Measurements from ENCODE around the gene CAMTA1. TPM values are rescaled to one million over a fixed set of nuclear protein-coding genes. Genes with fewer than 3 reads are reported as not detected.

The CAMTA1 gene
- polyA plus RNA-seq, 1 experiment: 23.1 TPM

DNA sequence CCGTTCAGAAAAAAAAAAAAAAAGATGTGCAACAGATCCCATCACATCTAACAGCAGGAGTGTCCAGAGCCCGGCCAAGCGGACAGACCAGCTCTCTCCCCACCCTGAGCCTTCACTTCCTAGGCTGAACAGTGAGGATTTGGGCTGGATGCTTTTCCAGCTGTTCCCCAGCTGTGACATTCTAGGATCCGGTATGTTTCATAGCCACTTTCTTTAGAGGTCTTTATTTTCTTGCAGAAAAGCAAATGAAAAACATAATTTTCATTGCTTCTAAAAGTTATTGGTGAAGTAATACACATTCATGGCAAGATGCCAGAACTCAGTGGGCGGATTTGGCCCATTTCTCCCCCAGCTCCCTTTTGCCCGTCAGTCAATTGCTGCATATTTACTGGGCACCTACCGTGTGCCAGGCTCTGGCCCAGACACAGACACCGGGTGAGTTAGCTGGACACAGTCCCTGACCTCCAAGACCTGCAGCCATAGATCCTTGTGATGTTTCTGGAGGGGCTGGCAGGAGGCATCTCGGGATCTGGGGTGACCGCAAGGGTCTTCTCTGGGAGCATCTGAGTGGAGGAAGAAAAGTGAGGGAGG, 772.1 kb downstream of the CAMTA1 start:
- ChIA-PET POLR2A (no interaction called here), CTCF (no interaction called here)
- TF ChIP-seq, protein P1, sequence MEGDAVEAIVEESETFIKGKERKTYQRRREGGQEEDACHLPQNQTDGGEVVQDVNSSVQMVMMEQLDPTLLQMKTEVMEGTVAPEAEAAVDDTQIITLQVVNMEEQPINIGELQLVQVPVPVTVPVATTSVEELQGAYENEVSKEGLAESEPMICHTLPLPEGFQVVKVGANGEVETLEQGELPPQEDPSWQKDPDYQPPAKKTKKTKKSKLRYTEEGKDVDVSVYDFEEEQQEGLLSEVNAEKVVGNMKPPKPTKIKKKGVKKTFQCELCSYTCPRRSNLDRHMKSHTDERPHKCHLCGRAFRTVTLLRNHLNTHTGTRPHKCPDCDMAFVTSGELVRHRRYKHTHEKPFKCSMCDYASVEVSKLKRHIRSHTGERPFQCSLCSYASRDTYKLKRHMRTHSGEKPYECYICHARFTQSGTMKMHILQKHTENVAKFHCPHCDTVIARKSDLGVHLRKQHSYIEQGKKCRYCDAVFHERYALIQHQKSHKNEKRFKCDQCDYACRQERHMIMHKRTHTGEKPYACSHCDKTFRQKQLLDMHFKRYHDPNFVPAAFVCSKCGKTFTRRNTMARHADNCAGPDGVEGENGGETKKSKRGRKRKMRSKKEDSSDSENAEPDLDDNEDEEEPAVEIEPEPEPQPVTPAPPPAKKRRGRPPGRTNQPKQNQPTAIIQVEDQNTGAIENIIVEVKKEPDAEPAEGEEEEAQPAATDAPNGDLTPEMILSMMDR (IDR thresholded peaks at IDR 0.05; ENCODE audit: insufficient read depth, low read depth, low read length): no peak
- no peak for DNase-seq (ENCODE audit: low read depth)
- no peaks in the 10 kb centered on the region; the same call in none of the 2 replicates for H3K27me3 ChIP-seq (ENCODE audit: control insufficient read depth, insufficient read depth, low read length)
- no peak overlapping the region for H3K4me3 ChIP-seq (ENCODE audit: low read depth, low read length)
- no peaks in the 10 kb centered on the region for H3K36me3 ChIP-seq (ENCODE audit: control insufficient read depth, insufficient read depth, low read length)

- CTCF ChIA-PET: no interaction called here
- DNase-seq (ENCODE audit: low read depth): no peak
- no peaks in the 10 kb centered on the region for H3K36me3 ChIP-seq (ENCODE audit: control insufficient read depth, insufficient read depth, low read length)
- POLR2A ChIA-PET: no interaction called here
- TF ChIP-seq, protein P1 (IDR thresholded peaks at IDR 0.05; ENCODE audit: insufficient read depth, low read depth, low read length): no peak
- H3K27me3 ChIP-seq (ENCODE audit: control insufficient read depth, insufficient read depth, low read length): no peaks in the 10 kb centered on the region; the same call in none of the 2 replicates
- no peak overlapping the region for H3K4me3 ChIP-seq (ENCODE audit: low read depth, low read length)
Measured at GRCh38 chr1:7558041-7558461, 772.8 kb downstream of the CAMTA1 start.

DNA sequence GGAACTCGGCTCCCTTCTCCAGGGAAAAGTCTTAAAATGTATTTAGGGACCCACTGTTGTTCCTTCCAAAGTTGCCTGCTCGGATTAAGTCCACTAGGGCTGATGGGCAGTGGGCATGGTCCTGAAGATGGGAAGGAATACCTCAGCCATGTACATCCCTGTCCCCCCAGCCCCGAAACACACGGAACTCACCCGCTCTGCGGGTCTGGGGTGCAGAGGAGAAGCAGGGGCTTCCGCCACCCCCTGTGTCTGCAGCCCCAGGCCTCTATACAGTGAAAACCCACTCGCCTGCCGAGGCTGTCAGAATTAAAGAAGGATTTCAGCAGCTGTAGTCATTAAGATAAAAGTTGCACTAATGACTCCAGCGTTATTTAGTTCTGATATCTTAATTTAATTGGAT, 773.2 kb downstream of the CAMTA1 start:
- Histone ChIP-seq H3K27me3 (ENCODE audit: control insufficient read depth, insufficient read depth, low read length) (no peaks in the 10 kb centered on the region; the same call in none of the 2 replicates), H3K36me3 (ENCODE audit: control insufficient read depth, insufficient read depth, low read length) (no peaks in the 10 kb centered on the region), H3K4me3 (ENCODE audit: low read depth, low read length) (no peak overlapping the region)
- TF ChIP-seq, protein P1 (IDR thresholded peaks at IDR 0.05; ENCODE audit: insufficient read depth, low read depth, low read length): no peak
- ChIA-PET CTCF (no interaction called here), POLR2A (no interaction called here)
- DNase-seq (ENCODE audit: low read depth): no peak

DNA sequence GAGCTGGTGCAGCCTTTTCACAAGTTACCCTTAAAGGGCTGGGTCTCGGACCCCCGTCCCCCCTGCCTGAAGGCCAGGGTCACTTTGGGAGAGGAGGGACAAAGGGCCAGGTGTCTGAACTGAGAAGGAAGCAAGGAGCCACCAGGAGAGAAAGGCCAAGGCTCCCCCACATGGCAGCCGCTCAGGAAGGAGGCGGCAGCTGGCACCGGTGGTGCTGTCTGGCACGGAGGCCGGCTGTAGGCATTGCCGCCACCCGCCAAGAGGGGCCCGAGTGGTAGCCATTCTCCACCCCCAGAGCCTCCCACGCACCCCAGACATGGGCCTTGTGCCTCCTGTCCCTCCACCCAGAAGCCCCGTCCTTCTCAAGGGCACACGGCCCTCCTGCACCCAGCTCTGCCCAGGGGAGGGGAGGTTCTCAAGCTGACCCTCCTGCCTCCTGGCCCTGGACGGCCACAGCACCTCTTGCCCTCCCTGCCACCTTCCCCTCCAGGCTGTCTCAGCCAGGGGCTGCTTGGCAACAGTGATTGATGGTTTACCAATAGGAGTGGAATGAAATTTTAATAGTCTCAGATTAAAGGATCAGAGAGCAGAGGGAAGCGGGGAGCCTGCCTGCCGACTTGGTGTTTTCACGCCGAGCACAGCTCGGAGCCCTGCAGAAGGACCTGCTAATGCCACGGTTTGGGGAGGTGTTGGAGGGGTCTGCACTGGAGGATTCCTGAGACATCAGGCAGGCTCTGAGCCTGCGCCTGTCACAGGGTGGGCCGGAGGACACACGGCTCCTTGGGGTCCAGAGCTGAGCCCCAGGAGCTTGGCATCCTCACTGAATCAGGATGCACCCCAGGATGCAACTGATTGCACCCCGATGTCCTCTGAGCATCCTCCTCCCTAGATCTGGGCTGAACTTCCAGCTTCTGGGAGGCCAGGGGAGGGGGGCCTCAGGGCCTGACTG, 773.9 kb downstream of the CAMTA1 start:
- Histone ChIP-seq H3K27me3 (ENCODE audit: control insufficient read depth, insufficient read depth, low read length) (no peaks in the 10 kb centered on the region; the same call in none of the 2 replicates), H3K36me3 (ENCODE audit: control insufficient read depth, insufficient read depth, low read length) (no peaks in the 10 kb centered on the region), H3K4me3 (ENCODE audit: low read depth, low read length) (no peak overlapping the region)
- DNase-seq (ENCODE audit: low read depth): no peak
- TF ChIP-seq, protein P1 (IDR thresholded peaks at IDR 0.05; ENCODE audit: insufficient read depth, low read depth, low read length): no peak
- POLR2A ChIA-PET: no interaction called here
- CTCF ChIA-PET: no interaction called here

GRCh38 chr1:7560128-7560527, 774.9 kb downstream of the CAMTA1 start:
- Histone ChIP-seq H3K27me3 (ENCODE audit: control insufficient read depth, insufficient read depth, low read length) (no peaks in the 10 kb centered on the region; the same call in 1 of the 2 replicates), H3K4me3 (ENCODE audit: low read depth, low read length) (no peak overlapping the region), H3K36me3 (ENCODE audit: control insufficient read depth, insufficient read depth, low read length) (no peaks in the 10 kb centered on the region)
- POLR2A ChIA-PET: no interaction called here
- TF ChIP-seq, protein P1 (IDR thresholded peaks at IDR 0.05; ENCODE audit: insufficient read depth, low read depth, low read length): no peak
- DNase-seq (ENCODE audit: low read depth): no peak
- CTCF ChIA-PET: no interaction called here
